Colonic mucosa (tissue), 4 donors: ENCODE results near the gene FBXO24. TPM values are rescaled to one million over a fixed set of nuclear protein-coding genes. Genes with fewer than 3 reads are reported as not detected.

Source experiments
- DNase-seq: peaks from one replicate; pipeline ENCODE4 v3.0.0-alpha.2; 2020
- H3K27ac ChIP-seq: fragments of 200-600 bp; one replicate; pipeline ENCODE4 v1.8.0; 2021
- H3K27me3 ChIP-seq: fragments of 200-600 bp; one replicate; pipeline ENCODE4 v1.8.0; 2021
- H3K36me3 ChIP-seq: fragments of 200-600 bp; one replicate; pipeline ENCODE4 v1.8.0; 2021
- H3K4me1 ChIP-seq: fragments of 200-600 bp; one replicate; pipeline ENCODE4 v1.8.0; 2021; ENCODE audit warnings: mild to moderate bottlenecking
- H3K4me3 ChIP-seq: fragments of 200-600 bp; one replicate; pipeline ENCODE4 v1.8.0; 2021
- H3K9ac ChIP-seq, 2 donors: one replicate each; pipeline ENCODE4 v1.7.0; 2013; ENCODE audit warnings: control low read depth in 2 of 2, low read depth in 2 of 2, low read length in 2 of 2
- H3K9me3 ChIP-seq: fragments of 200-600 bp; one replicate; pipeline ENCODE4 v1.8.0; 2021
- intact Hi-C: fragments of 100-400 bp; cut with DNase I; formaldehyde crosslinking; loops from one replicate; pipeline ENCODE4 v1.14.1; 2022
- total RNA-seq, 2 donors: library from RNA; stranded (reverse); fragmentation: NEBNext Ultra II Directional in 1 of 2; extraction: Animal tissue kit (Norgen Biotek cat#: 25700) in 1 of 2; gene quantifications; one replicate each; pipeline ENCODE4 v1.2.1, GENCODE V29; 2021
- TF ChIP-seq, protein P1 (sequence below): fragments of 200-600 bp; IDR thresholded peaks from one replicate; pipeline ENCODE4 v1.8.0; 2022; ENCODE audit warnings: antibody characterized with exemption, mild to moderate bottlenecking
- donor health status: healthy.
- donor health status: DM: no; HTN: no; CAD: no.
- donor health status: DM: no; HTN: no; CAD: no.

FBXO24 gene
- total RNA-seq, 2 donors from 2014 or later = 0.21 to 1.8 TPM

- Histone ChIP-seq H3K4me3 (no peak overlapping the region), H3K27ac (no peak overlapping the region), H3K9ac (no peak overlapping the region), H3K27me3 (no peaks in the 10 kb centered on the region), H3K36me3 (peaks cover 4% of the 10 kb centered on the region), H3K4me1 (peaks cover 7% of the 10 kb centered on the region), H3K9me3 (no peaks in the 10 kb centered on the region)
- no peak for DNase-seq
- TF ChIP-seq, protein P1, sequence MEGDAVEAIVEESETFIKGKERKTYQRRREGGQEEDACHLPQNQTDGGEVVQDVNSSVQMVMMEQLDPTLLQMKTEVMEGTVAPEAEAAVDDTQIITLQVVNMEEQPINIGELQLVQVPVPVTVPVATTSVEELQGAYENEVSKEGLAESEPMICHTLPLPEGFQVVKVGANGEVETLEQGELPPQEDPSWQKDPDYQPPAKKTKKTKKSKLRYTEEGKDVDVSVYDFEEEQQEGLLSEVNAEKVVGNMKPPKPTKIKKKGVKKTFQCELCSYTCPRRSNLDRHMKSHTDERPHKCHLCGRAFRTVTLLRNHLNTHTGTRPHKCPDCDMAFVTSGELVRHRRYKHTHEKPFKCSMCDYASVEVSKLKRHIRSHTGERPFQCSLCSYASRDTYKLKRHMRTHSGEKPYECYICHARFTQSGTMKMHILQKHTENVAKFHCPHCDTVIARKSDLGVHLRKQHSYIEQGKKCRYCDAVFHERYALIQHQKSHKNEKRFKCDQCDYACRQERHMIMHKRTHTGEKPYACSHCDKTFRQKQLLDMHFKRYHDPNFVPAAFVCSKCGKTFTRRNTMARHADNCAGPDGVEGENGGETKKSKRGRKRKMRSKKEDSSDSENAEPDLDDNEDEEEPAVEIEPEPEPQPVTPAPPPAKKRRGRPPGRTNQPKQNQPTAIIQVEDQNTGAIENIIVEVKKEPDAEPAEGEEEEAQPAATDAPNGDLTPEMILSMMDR = no peak
- intact Hi-C loops = no loop called here
These were observed 20.1 kb upstream of the FBXO24 start for GRCh38 chr7:100566018-100566531.

- Histone ChIP-seq H3K9ac (no peak overlapping the region), H3K36me3 (no peaks in the 10 kb centered on the region), H3K4me1 (peaks cover 7% of the 10 kb centered on the region), H3K4me3 (no peak overlapping the region), H3K27me3 (no peaks in the 10 kb centered on the region), H3K9me3 (no peaks in the 10 kb centered on the region), H3K27ac (no peak overlapping the region)
- intact Hi-C loops = no loop called here
- DNase-seq = no peak
- TF ChIP-seq, protein P1 = no peak
These were observed 18.9 kb upstream of the FBXO24 start for GRCh38 chr7:100567031-100567730.

DNA sequence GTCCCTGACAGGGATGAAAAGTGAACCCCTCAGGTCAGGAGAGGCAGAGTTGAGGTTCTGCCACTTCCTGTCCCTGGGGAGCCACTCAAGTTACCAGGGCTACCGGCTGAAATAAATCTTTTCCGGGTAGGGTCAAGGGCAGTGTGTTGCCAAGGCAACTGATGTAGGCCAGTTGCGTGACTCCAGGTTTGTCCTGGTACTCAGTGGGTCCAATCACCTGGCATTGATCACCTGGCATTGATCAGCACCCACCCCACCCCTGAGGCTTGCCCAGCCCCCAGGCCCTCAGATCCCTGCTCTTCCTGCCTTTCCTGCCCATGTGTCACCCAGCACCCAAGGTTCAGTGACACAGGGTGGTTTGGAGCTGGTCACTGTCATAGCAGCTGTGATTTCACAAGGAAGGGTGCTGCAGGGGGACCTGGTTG lies 18.4 kb upstream of the FBXO24 start:
- H3K9ac ChIP-seq = peak overlapping the region in 1 of 2 donors; percentile 26
- DNase-seq = no peak
- H3K4me1 ChIP-seq = peaks cover 7% of the 10 kb centered on the region

DNA sequence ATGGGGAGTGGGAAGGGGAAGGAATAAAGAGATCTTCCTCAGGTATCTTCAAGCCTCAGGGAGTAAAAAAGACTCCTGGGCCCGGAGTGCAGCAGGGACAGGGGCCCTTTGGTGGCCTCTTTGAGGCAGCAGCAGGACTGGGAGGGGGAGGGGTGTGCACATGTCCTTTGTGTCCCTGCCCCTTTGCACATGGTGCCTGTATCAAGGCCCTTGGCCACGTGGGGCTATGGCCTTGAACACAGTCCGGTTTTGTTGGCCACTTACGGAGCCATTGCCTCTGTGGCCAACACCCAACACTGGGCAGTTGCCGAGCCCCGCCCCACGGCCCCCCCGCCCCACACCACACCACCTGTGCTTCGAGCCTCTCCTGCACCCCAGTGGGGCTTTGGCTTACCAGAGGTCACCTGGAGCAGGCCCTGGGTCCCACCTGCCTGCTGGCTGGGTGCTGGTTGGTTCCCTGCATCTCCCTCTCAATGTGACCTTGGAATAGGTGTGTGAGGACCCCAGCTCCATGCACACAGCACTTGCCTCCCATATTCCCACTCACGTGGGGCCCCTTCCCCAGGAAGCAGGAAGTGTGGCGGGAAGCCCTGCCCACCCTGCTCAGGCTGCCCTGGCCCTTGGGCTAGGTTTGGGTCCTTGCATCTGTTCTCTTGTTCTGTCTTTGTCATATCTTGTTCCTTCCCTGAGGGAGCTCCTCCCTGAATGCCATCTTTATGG lies 17.8 kb upstream of the FBXO24 start:
- Histone ChIP-seq H3K27ac (no peak overlapping the region), H3K9ac (peak overlapping the region in 1 of 2 donors; percentile 26)
- intact Hi-C loops = no loop called here

More for the DNA sequence above, 18.4 kb upstream of the FBXO24 start:
- Histone ChIP-seq H3K27me3 (no peaks in the 10 kb centered on the region), H3K36me3 (no peaks in the 10 kb centered on the region), H3K9me3 (no peaks in the 10 kb centered on the region), H3K4me3 (no peak overlapping the region), H3K27ac (no peak overlapping the region)
- intact Hi-C loops = no loop called here
- TF ChIP-seq, protein P1 = no peak

More for the DNA sequence above, 17.8 kb upstream of the FBXO24 start:
- Histone ChIP-seq H3K9me3 (no peaks in the 10 kb centered on the region), H3K36me3 (no peaks in the 10 kb centered on the region), H3K27me3 (no peaks in the 10 kb centered on the region), H3K4me3 (no peak overlapping the region), H3K4me1 (peaks cover 7% of the 10 kb centered on the region)
- peak; percentile 74 for DNase-seq
- TF ChIP-seq, protein P1 = no peak
